WERI-Rb-1 (cell line): ENCODE data around the gene RBP3.

Source experiments
- DNase-seq: peaks from one replicate; pipeline ENCODE4 v3.0.0-alpha.2; 2020
- H3K27ac ChIP-seq: fragments of 250-450 bp; sonication (Bioruptor Pico); 2 replicates; pipeline ENCODE4 v1.5.1; 2020; ENCODE audit warnings: mild to moderate bottlenecking, moderate library complexity
- H3K27me3 ChIP-seq: fragments of 250-450 bp; sonication (Bioruptor Pico); 2 replicates; pipeline ENCODE4 v1.5.1; 2021; ENCODE audit warnings: mild to moderate bottlenecking, low read depth, moderate library complexity; ENCODE audit not compliant: insufficient read depth, severe bottlenecking
- H3K36me3 ChIP-seq: fragments of 250-450 bp; sonication (Bioruptor Pico); 2 replicates; pipeline ENCODE4 v1.5.1; 2020; ENCODE audit warnings: mild to moderate bottlenecking, moderate library complexity
- H3K4me3 ChIP-seq: 2 replicates; pipeline ENCODE4 v1.5.1; 2011; ENCODE audit warnings: low read depth, mild to moderate bottlenecking, control low read depth, low read length
- H3K9me3 ChIP-seq: fragments of 250-450 bp; sonication (Bioruptor Pico); 2 replicates; pipeline ENCODE4 v1.5.1; 2021; ENCODE audit warnings: mild to moderate bottlenecking, moderate library complexity; ENCODE audit not compliant: severe bottlenecking
- CTCF ChIP-seq: IDR thresholded peaks from 2 replicates; pipeline ENCODE4 v1.5.1; 2011; ENCODE audit warnings: low read depth, mild to moderate bottlenecking, control low read depth, inconsistent platforms, low read length

The RBP3 gene

DNA sequence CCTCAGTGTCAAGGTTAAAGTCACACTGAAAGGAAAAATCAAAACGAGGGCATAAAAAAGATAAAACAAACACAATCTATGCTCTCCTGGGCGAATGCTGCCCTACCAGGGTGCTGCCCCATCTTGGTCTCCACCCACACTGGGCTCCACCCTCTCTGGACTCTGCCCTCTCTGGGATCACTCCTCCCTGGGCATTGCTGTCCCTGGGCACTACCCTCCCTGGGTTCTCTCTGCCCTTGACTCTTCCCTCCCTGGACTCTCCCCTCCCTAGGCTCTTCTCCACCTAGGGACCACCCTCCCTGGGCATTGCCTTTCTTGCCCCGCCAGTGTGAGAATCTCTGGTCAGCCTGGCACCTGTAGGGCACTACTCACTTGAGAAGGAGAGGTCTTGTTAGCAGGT is 17.4 kb upstream of the RBP3 start:
- no peak for DNase-seq
- H3K4me3 ChIP-seq, result no peak overlapping the region
- H3K36me3 ChIP-seq, result no peaks in the 10 kb centered on the region
- TF ChIP-seq CTCF, result no peak
- H3K27ac ChIP-seq, result no peak overlapping the region
- no peaks in the 10 kb centered on the region for H3K27me3 ChIP-seq
- H3K9me3 ChIP-seq, result no peaks in the 10 kb centered on the region

DNA sequence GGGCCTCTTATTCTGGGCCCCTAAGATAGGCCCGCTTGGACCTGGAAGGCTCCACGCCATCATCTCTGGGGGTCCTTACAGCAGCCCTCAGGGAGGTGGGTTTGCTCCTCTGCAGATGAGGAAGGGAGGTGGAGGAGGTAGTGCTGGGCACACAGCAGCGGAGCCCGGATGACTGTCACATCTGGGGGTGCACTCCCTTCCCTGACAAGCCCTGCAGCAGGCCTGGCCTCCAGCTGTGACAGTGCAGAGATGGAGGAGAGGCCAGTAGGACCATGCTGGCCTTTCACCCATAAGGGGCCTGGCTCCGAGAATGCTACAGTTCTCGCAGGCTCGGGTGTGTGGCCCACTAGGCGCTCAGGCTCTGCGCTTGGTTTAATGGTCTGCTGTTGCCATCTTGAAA is 16.7 kb upstream of the RBP3 start:
- no peaks in the 10 kb centered on the region for H3K9me3 ChIP-seq
- DNase-seq, result no peak
- no peaks in the 10 kb centered on the region for H3K27me3 ChIP-seq
- H3K4me3 ChIP-seq, result no peak overlapping the region
- no peaks in the 10 kb centered on the region for H3K36me3 ChIP-seq
- TF ChIP-seq CTCF, result no peak
- no peak overlapping the region for H3K27ac ChIP-seq

DNA sequence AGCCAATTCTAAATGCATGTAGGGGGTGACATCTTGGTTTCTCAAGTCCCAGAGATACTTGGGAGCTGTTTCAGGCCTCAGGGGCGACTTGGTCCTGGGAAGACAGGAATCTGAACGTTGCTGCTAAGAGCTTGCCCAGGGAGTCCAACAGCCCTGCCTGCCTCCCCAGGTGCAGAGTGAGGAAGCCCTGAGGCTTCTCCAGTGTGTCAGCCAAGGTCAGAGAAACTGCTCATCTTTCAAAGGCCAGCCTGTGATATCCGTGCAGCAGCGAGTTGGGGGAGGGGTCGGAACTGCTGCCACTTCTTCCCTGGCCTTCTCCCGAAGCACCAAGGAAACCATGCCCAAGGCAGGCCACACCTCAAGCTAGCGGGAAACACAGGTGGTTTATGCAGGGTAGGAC is 16.2 kb upstream of the RBP3 start:
- H3K27me3 ChIP-seq, result no peaks in the 10 kb centered on the region
- H3K9me3 ChIP-seq, result no peaks in the 10 kb centered on the region
- H3K27ac ChIP-seq, result no peak overlapping the region
- H3K36me3 ChIP-seq, result no peaks in the 10 kb centered on the region
- H3K4me3 ChIP-seq, result no peak overlapping the region
- TF ChIP-seq CTCF, result no peak
- DNase-seq, result no peak

DNA sequence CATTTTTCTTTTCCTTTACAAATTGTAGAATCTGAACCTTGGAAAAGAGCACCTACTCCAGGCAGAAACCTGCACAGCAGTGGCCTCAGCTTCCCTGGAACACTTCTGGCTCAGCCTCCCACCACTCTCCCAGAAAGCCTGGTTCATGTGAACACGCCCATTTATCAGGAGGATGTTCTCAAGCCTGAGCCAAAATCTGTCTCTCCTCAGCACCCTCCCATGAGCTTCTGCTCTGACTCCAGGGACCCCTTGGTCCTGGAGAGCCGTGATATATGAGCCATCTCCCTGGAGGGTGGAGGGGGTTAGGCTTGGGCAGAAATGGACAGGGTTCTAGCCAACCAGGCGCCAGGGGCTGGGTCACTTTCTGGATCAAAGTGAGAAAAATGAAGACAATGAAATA is 15.8 kb upstream of the RBP3 start:
- Histone ChIP-seq H3K4me3 (no peak overlapping the region), H3K9me3 (no peaks in the 10 kb centered on the region), H3K27me3 (no peaks in the 10 kb centered on the region), H3K36me3 (no peaks in the 10 kb centered on the region), H3K27ac (no peak overlapping the region)
- no peak for DNase-seq
- peak; percentile 20; the same call in 1 of the 2 replicates for TF ChIP-seq CTCF

- DNase-seq, result no peak
Measured at GRCh38 chr10:47332946-47333345, 15.2 kb upstream of the RBP3 start.

More at GRCh38 chr10:47332946-47333345, 15.2 kb upstream of the RBP3 start:
- no peak for TF ChIP-seq CTCF
- Histone ChIP-seq H3K36me3 (no peaks in the 10 kb centered on the region), H3K27me3 (no peaks in the 10 kb centered on the region), H3K9me3 (no peaks in the 10 kb centered on the region), H3K4me3 (no peak overlapping the region), H3K27ac (no peak overlapping the region)
